HepG2 (cell line): ENCODE data around the gene ITPK1.

Source experiments
- ATF7 ChIP-seq, 2 experiments: fragments of 450-650 bp in 1 of 2; sonication (generic) in 1 of 2; formaldehyde crosslinking in 1 of 2; IDR thresholded peaks; 2 replicates each; pipeline versions ENCODE4 v1.4.0 to v1.6.1; 2016 to 2020; ENCODE audit warnings: antibody characterized with exemption in 1 of 2, mild to moderate bottlenecking in 1 of 2, missing genetic modification reagents in 1 of 2
- CBX5 ChIP-seq: sonication (generic); formaldehyde crosslinking; IDR thresholded peaks from 2 replicates; pipeline ENCODE4 v1.4.0; 2020; ENCODE audit warnings: missing genetic modification reagents, borderline replicate concordance
- CTCF ChIP-seq: sonication (generic); formaldehyde crosslinking; IDR thresholded peaks from 2 replicates; pipeline ENCODE4 v1.5.0; 2020; ENCODE audit warnings: mild to moderate bottlenecking, missing genetic modification reagents, moderate library complexity
- HNF4A ChIP-seq: sonication (generic); formaldehyde crosslinking; IDR thresholded peaks from 2 replicates; pipeline ENCODE4 v1.4.0; 2020; ENCODE audit warnings: missing genetic modification reagents
- HOXD1 ChIP-seq: sonication (generic); formaldehyde crosslinking; IDR thresholded peaks from 2 replicates; pipeline ENCODE4 v1.5.0; 2020; ENCODE audit warnings: missing genetic modification reagents
- MED1 ChIP-seq: sonication (generic); formaldehyde crosslinking; IDR thresholded peaks from 2 replicates; pipeline ENCODE4 v1.4.0; 2020; ENCODE audit warnings: missing genetic modification reagents
- MTA1 ChIP-seq: sonication (generic); formaldehyde crosslinking; IDR thresholded peaks from 2 replicates; pipeline ENCODE4 v1.4.0; 2020; ENCODE audit warnings: missing genetic modification reagents, mild to moderate bottlenecking, borderline replicate concordance
- ZNF24 ChIP-seq: fragments of 450-650 bp; IDR thresholded peaks from 2 replicates; pipeline ENCODE4 v1.6.1; 2017; ENCODE audit warnings: antibody characterized with exemption, mild to moderate bottlenecking
- ZNF274 ChIP-seq: sonication (generic); formaldehyde crosslinking; IDR thresholded peaks from 2 replicates; pipeline ENCODE4 v1.5.1; 2020; ENCODE audit warnings: mild to moderate bottlenecking, missing genetic modification reagents
- ZNF446 ChIP-seq: sonication (generic); formaldehyde crosslinking; IDR thresholded peaks from 2 replicates; pipeline ENCODE4 v1.5.0; 2020; ENCODE audit warnings: mild to moderate bottlenecking, missing genetic modification reagents
- TF ChIP-seq, protein P1 (sequence below): sonication (generic); formaldehyde crosslinking; IDR thresholded peaks from 2 replicates; pipeline ENCODE4 v1.4.0; 2020; ENCODE audit warnings: mild to moderate bottlenecking, missing genetic modification reagents

- TF ChIP-seq HNF4A (CRISPR knock-in tag) (no peak), CBX5 (no peak), ZNF24 (no peak), MTA1 (CRISPR knock-in tag) (no peak), MED1 (CRISPR knock-in tag) (no peak), HOXD1 (no peak), CTCF (CRISPR knock-in tag) (no peak), ATF7 (IDR thresholded peaks at IDR 0.05) (no peak), ATF7 (CRISPR knock-in tag; IDR thresholded peaks at IDR 0.05) (no peak), ZNF446 (CRISPR knock-in tag) (no peak), ZNF274 (CRISPR knock-in tag) (no peak)
- TF ChIP-seq, protein P1, sequence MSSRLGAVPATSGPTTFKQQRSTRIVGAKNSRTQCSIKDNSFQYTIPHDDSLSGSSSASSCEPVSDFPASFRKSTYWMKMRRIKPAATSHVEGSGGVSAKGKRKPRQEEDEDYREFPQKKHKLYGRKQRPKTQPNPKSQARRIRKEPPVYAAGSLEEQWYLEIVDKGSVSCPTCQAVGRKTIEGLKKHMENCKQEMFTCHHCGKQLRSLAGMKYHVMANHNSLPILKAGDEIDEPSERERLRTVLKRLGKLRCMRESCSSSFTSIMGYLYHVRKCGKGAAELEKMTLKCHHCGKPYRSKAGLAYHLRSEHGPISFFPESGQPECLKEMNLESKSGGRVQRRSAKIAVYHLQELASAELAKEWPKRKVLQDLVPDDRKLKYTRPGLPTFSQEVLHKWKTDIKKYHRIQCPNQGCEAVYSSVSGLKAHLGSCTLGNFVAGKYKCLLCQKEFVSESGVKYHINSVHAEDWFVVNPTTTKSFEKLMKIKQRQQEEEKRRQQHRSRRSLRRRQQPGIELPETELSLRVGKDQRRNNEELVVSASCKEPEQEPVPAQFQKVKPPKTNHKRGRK (CRISPR knock-in tag), result no peak
Measured at GRCh38 chr14:93026339-93026738, 89.4 kb downstream of the ITPK1 start.
